Chondrocyte (in vitro differentiated cells): Measurements from ENCODE around the gene TMEM53. TPM values are rescaled to one million over a fixed set of nuclear protein-coding genes. Genes with fewer than 3 reads are reported as not detected.

Experiments
- DNase-seq: peaks from one replicate; pipeline ENCODE4 v3.0.0; 2021; ENCODE audit warnings: mixed read lengths, low spot score
- H3K27ac Mint-ChIP-seq: one replicate; pipeline ENCODE4 v1.8.0; 2021; ENCODE audit warnings: mild to moderate bottlenecking, moderate library complexity, mixed read lengths; ENCODE audit not compliant: unreplicated experiment
- H3K27me3 Mint-ChIP-seq: 2 replicates; pipeline ENCODE4 v1.8.0; 2021; ENCODE audit warnings: low read depth, mixed read lengths
- H3K36me3 Mint-ChIP-seq: 2 replicates; pipeline ENCODE4 v1.8.0; 2021; ENCODE audit warnings: low read depth, mixed read lengths
- H3K4me1 Mint-ChIP-seq: 2 replicates; pipeline ENCODE4 v1.8.0; 2021; ENCODE audit warnings: low read depth, mild to moderate bottlenecking, mixed read lengths
- H3K4me3 Mint-ChIP-seq: one replicate; pipeline ENCODE4 v1.8.0; 2021; ENCODE audit warnings: mild to moderate bottlenecking, moderate library complexity, mixed read lengths; ENCODE audit not compliant: unreplicated experiment
- H3K9me3 Mint-ChIP-seq: 2 replicates; pipeline ENCODE4 v1.8.0; 2021; ENCODE audit warnings: low read depth, mixed read lengths
- total RNA-seq: library from RNA; stranded (reverse); gene quantifications from 3 replicates; pipeline ENCODE4 v1.2.1, GENCODE V29; 2021
- TF ChIP-seq, protein P1 (sequence below): fragments of 200-600 bp; sonication (generic); IDR thresholded peaks from 2 replicates; pipeline ENCODE4 v1.5.0; 2021; ENCODE audit warnings: antibody characterized with exemption, mild to moderate bottlenecking, moderate library complexity

The TMEM53 gene
- total RNA-seq, 1 donor from 2014 or later: 5.8 TPM

DNA sequence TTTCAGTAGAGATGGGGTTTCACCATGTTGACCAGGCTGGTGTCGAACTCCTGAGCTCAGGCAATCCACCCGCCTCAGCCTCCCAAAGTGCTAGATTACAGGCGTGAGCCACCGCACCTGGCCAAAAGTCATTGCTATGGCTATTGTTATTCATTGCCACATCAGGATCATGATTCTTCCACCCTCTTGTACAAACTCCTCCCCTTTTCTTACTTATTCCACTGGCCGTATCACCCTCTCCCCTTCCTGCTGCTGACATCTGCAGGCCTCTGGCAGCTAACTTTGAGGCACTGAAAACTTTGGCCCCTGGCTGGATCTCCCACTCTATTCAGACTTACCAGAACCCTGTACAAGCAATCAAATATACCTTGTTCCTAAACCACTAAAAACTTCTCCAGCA lies 10.9 kb downstream of the TMEM53 start:
- Mint-ChIP-seq H3K36me3 (no peaks in the 10 kb centered on the region), H3K27me3 (no peaks in the 10 kb centered on the region), H3K4me3 (no peak overlapping the region), H3K4me1 (peaks cover 7% of the 10 kb centered on the region), H3K9me3 (no peaks in the 10 kb centered on the region), H3K27ac (no peak overlapping the region)
- TF ChIP-seq, protein P1, sequence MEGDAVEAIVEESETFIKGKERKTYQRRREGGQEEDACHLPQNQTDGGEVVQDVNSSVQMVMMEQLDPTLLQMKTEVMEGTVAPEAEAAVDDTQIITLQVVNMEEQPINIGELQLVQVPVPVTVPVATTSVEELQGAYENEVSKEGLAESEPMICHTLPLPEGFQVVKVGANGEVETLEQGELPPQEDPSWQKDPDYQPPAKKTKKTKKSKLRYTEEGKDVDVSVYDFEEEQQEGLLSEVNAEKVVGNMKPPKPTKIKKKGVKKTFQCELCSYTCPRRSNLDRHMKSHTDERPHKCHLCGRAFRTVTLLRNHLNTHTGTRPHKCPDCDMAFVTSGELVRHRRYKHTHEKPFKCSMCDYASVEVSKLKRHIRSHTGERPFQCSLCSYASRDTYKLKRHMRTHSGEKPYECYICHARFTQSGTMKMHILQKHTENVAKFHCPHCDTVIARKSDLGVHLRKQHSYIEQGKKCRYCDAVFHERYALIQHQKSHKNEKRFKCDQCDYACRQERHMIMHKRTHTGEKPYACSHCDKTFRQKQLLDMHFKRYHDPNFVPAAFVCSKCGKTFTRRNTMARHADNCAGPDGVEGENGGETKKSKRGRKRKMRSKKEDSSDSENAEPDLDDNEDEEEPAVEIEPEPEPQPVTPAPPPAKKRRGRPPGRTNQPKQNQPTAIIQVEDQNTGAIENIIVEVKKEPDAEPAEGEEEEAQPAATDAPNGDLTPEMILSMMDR: no peak
- DNase-seq: peak; percentile 22

DNA sequence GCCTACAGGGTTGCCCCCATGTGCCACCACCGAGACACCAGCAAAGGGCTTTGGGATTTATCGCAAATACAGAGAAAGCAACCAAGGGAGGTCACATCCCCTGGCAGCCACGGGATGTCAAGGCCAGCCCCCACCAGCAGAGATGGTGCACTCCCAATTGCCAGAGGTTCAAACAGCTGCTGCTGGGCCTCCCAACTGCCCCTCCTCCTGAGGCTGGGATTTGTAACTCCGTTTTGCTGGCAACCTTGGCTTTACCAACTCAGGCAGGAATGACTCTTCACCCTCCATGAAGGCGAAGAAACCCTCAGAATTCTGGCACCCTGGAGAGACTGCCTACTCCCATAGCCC lies 11.6 kb downstream of the TMEM53 start:
- TF ChIP-seq, protein P1: no peak
- Mint-ChIP-seq H3K36me3 (no peaks in the 10 kb centered on the region), H3K27ac (no peak overlapping the region), H3K9me3 (no peaks in the 10 kb centered on the region), H3K4me1 (peaks cover 7% of the 10 kb centered on the region), H3K27me3 (no peaks in the 10 kb centered on the region), H3K4me3 (no peak overlapping the region)
- peak; percentile 50 for DNase-seq

DNA sequence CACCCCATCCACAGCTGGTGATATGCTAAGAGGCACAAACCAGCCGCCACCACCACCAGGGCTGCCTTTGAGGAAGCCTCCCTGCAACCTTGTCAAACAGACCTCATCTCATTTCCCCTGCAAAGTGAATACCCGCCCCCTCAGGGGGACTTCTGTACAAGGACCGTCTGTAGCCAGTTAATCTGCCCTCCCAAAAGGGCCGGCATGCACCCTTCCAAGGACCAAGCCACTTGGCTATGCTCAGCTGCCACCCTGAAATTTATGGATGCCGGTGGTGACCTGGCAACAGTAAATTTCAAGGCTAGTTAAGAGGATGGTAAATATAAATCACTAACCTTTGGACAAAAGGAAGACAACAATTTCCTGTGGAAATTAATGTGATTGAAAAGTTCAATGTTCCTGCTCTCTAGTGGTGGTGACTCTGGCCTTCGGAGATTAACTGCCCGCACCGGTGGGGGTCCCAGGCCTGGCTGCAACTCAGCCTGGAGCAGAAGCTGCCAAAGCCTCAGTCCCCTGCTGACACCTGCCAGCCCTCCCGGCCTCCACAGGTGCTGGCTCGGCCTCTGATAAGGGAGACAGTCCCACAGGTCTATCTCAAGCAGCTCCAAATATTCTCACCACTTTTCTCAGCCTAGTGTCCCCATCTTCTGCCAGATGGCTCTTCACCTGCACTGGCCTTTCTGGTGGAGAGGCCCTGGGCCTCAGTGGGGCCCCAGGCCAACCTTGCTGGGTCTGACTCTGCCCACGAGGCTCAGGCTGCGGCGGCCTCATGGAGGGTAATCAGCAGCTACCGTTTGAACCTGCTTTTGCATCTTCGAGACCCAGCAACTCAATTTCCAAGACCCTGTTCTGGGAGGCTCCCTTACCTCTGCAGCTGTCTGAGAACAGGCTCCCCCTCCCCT lies 12.2 kb downstream of the TMEM53 start:
- Mint-ChIP-seq H3K9me3 (no peaks in the 10 kb centered on the region), H3K27ac (no peak overlapping the region), H3K36me3 (no peaks in the 10 kb centered on the region), H3K4me1 (peaks cover 7% of the 10 kb centered on the region), H3K27me3 (no peaks in the 10 kb centered on the region), H3K4me3 (no peak overlapping the region)
- TF ChIP-seq, protein P1: no peak
- peak; percentile 54 for DNase-seq

DNA sequence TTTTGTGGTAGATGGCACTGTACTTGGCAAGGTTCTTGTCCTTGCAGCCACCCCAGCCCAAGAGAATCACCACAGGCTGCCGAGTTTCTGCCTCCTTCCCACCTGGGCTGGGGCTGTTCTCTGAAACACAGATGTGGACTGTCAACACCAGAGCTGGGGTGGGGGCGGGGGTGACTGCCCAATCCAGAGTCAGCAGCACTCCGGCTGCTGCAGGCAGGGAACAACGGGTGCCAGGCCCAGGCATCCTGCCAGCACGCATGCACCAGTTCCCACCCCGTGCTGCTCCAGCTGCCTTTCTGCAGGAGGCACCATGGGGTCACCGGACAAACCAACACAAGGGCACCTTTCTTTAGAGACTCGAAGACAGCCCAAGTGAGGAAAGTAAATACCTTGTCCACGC lies 14.1 kb downstream of the TMEM53 start:
- peaks cover 7% of the 10 kb centered on the region for H3K4me1 Mint-ChIP-seq
- TF ChIP-seq, protein P1: no peak
- DNase-seq: no peak
- no peaks in the 10 kb centered on the region for H3K27me3 Mint-ChIP-seq
- H3K36me3 Mint-ChIP-seq: no peaks in the 10 kb centered on the region
- no peak overlapping the region for H3K27ac Mint-ChIP-seq
- no peak overlapping the region for H3K4me3 Mint-ChIP-seq
- H3K9me3 Mint-ChIP-seq: no peaks in the 10 kb centered on the region

DNA sequence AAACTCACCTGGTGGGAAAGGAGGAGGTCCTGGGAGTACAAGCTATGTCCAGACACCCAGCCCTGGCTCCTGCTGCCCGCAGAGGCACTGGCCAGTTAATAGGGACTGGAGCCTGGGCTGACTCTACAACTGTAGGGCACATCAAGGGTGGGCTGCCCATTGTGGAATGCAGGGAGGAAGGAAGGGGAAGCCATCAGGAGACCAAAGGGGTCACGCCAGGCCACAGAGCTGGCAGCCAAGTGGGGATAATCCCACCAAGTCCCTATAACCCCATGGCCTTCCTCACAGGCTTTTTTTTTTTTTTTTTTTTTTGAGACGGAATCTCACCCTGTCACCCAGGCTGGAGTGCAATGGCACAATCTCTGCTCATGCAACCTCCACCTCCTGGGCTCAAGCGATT lies 14.7 kb downstream of the TMEM53 start:
- H3K4me3 Mint-ChIP-seq: no peak overlapping the region
- TF ChIP-seq, protein P1: no peak
- no peaks in the 10 kb centered on the region for H3K9me3 Mint-ChIP-seq
- H3K27ac Mint-ChIP-seq: no peak overlapping the region
- no peaks in the 10 kb centered on the region for H3K36me3 Mint-ChIP-seq
- H3K27me3 Mint-ChIP-seq: no peaks in the 10 kb centered on the region
- DNase-seq: no peak
- H3K4me1 Mint-ChIP-seq: peaks cover 7% of the 10 kb centered on the region
